H1 (cell line): ENCODE measurements around the gene HOXA6. TPM values are rescaled to one million over a fixed set of nuclear protein-coding genes. Genes with fewer than 3 reads are reported as not detected.

Experiments
- EP300 ChIP-seq, 2 experiments: IDR thresholded peaks; 1 replicate in 1 of 2; 2 replicates in 1 of 2; pipeline ENCODE4 v1.6.1; 2011 to 2012; ENCODE audit warnings: low read depth in 2 of 2, low read length in 2 of 2, mild to moderate bottlenecking in 2 of 2, borderline replicate concordance in 1 of 2, inconsistent platforms in 1 of 2, moderate library complexity in 1 of 2
- TEAD4 ChIP-seq: IDR thresholded peaks from 2 replicates; pipeline ENCODE4 v1.6.1; 2012; ENCODE audit warnings: low read depth, low read length, inconsistent platforms, mixed read lengths
- ZNF274 ChIP-seq: IDR thresholded peaks from 2 replicates; pipeline ENCODE4 v1.7.0; 2012; ENCODE audit warnings: low read length, borderline replicate concordance; ENCODE audit errors: extremely low read depth
- polyA plus RNA-seq, 7 experiments: library from polyadenylated mRNA; depleted of rRNA in 3 of 7; stranded (reverse) in 5 of 7; unstranded in 2 of 7; fragments of >200 nt in 5 of 7; fragments of 200-250 nt in 2 of 7; gene quantifications; 1 replicate in 5 of 7; 2 replicates in 1 of 7; 4 replicates in 1 of 7; pipeline versions ENCODE4 v1.2.1 to v1.2.3, GENCODE V29; 2011 to 2013; ENCODE audit warnings: missing spikeins in 2 of 7, mixed read lengths in 2 of 7
- total RNA-seq: library from RNA; stranded (reverse); fragmentation: NEBNext Ultra II Directional; extraction: Animal tissue kit (Norgen Biotek cat#: 25700); gene quantifications from 2 replicates; pipeline ENCODE4 v1.2.1, GENCODE V29; 2021

Gene HOXA6
- total and polyA plus RNA-seq, 2 of the 8 experiments (the other 6 are each of a cell fraction or from before 2014, with no cell fraction given), result not detected

GRCh38 chr7:27103489-27104226 is 43.9 kb downstream of the HOXA6 start (continued):
- no peak for TF ChIP-seq EP300 (IDR thresholded peaks at IDR 0.05; ENCODE audit: borderline replicate concordance in 1 of 2, low read depth in 2 of 2, low read length in 2 of 2)
- TF ChIP-seq TEAD4, result no peak
- TF ChIP-seq ZNF274, result no peak
